ENCODE data around the gene HYAL3. TPM values are rescaled to one million over a fixed set of nuclear protein-coding genes. Genes with fewer than 3 reads are reported as not detected.

The HYAL3 gene
- total and polyA plus RNA-seq, 2 of the 13 experiments (the other 11 are each of a cell fraction or from before 2014, with no cell fraction given): 5.5 to 10.4 TPM

- Histone ChIP-seq H3K79me2 (ENCODE audit: insufficient read depth, low read length) (peaks cover 15% of the 10 kb centered on the region), H3K27me3 (ENCODE audit: control insufficient read depth in 1 of 2, insufficient read depth in 2 of 2, low read length in 2 of 2) (no peaks in the 10 kb centered on the region), H3K36me3 (replicated peaks in 1 of 2; ENCODE audit: control insufficient read depth in 1 of 2, insufficient read depth in 2 of 2, low read length in 2 of 2) (peaks cover 21 to 34% of the 10 kb centered on the region in 2 experiments), H3K27ac (ENCODE audit: extremely low read length, insufficient read depth, low read length) (peak within 1 kb of the TSS; percentile 73), H2AFZ (ENCODE audit: low read length) (no peak within 1 kb of the TSS), H3K4me3 (replicated peaks in 1 of 3; ENCODE audit: insufficient read depth in 1 of 3, low read depth in 2 of 3, low read length in 3 of 3) (peak within 1 kb of the TSS; percentile 60 to 92 (median 85)), H3K9ac (ENCODE audit: insufficient read depth, low read depth, low read length) (peak within 1 kb of the TSS; percentile 83), H3K4me1 (ENCODE audit: insufficient read depth, low read length) (peaks cover 33% of the 10 kb centered on the region), H3K9me3 (ENCODE audit: low read length) (no peaks in the 10 kb centered on the region), H3K4me2 (ENCODE audit: low read depth, low read length) (peak within 1 kb of the TSS; percentile 98), H4K20me1 (ENCODE audit: insufficient read depth, low read length) (no peaks in the 10 kb centered on the region)
- in situ Hi-C loops (cut with HindIII; ENCODE audit: extremely low pct_ligation_motif_present, low pct_unique_long_range_greater_than_20kb): no loop called here
- DNase-seq (ENCODE audit: low spot score): peak; percentile 95
- BruUV-seq (replicated peaks): TSS peak; percentile 97
- peak; percentile 91 for ATAC-seq
- 12% methylated on average over 6 of the region's 67 CpGs for WGBS (ENCODE audit: low lambda C conversion rate)
- peak; percentile 96 for FAIRE-seq
- intact Hi-C loops (cut with micrococcal nuclease; ENCODE audit: unreplicated experiment): no loop called here
- ChIA-PET CTCF (ENCODE audit: low intra/inter-chr PET ratio, low total read pairs) (interaction anchor here (1.9 kb wide), 1 partner anchor 32 kb away, joined by 4 read pairs; no protein-coding TSS in a partner anchor), POLR2A (interaction anchor here (1.0 to 3.4 kb wide), 18 partner anchors 10 to 97 kb away, joined by 3 to 36 read pairs (median 8); partner anchors contain the start of genes GNAI2, HYAL1, HYAL2 and LSMEM2)
- no peak for TF ChIP-seq NFAT5 (CRISPR knock-in tag; IDR thresholded peaks at IDR 0.05)
- peak; percentile 96; the same call in 1 of the 2 replicates for TF ChIP-seq ZNF572 (CRISPR knock-in tag; IDR thresholded peaks at IDR 0.05)
- peak; percentile 42; the same call in 1 of the 2 replicates for TF ChIP-seq TRAFD1 (CRISPR knock-in tag; IDR thresholded peaks at IDR 0.05; ENCODE audit: borderline replicate concordance)
- no peak for TF ChIP-seq ZFAT (CRISPR knock-in tag; conservative IDR thresholded peaks at IDR 0.05)
- TF ChIP-seq RXRB (CRISPR knock-in tag; IDR thresholded peaks at IDR 0.05; ENCODE audit: borderline replicate concordance): peak; percentile 56; the same call in 1 of the 2 replicates
- no peak for TF ChIP-seq ZNF253 (CRISPR knock-in tag; IDR thresholded peaks at IDR 0.05; ENCODE audit: borderline replicate concordance)
- TF ChIP-seq XRCC5 (optimal IDR thresholded peaks at IDR 0.05; ENCODE audit: low read length): peak; percentile 86
- no peak for TF ChIP-seq RNF2 (conservative IDR thresholded peaks at IDR 0.05; ENCODE audit: low read depth)
- TF ChIP-seq ZNF3 (CRISPR knock-in tag; IDR thresholded peaks at IDR 0.05): no peak
- TF ChIP-seq ZC3H13 (CRISPR knock-in tag; IDR thresholded peaks at IDR 0.05): peak; percentile 60; the same call in 1 of the 2 replicates
- TF ChIP-seq ZNF850 (CRISPR knock-in tag; conservative IDR thresholded peaks at IDR 0.05): no peak
- 0 out of 2 replicates have a peak, but pooled peaks have one; percentile 29 for TF ChIP-seq ZMAT3 (CRISPR knock-in tag; conservative IDR thresholded peaks at IDR 0.05)
- TF ChIP-seq SRY (CRISPR knock-in tag; IDR thresholded peaks at IDR 0.05): peak; percentile 48; the same call in 1 of the 2 replicates
- no peak for TF ChIP-seq SMYD3 (CRISPR knock-in tag; IDR thresholded peaks at IDR 0.05)
- peak; percentile 84 for TF ChIP-seq MXD4 (CRISPR knock-in tag; IDR thresholded peaks at IDR 0.05)
- TF ChIP-seq ZSCAN9 (CRISPR knock-in tag; IDR thresholded peaks at IDR 0.05; ENCODE audit: borderline replicate concordance): peak; percentile 52; the same call in 1 of the 2 replicates
- peak; percentile 83; the same call in 1 of the 2 replicates for TF ChIP-seq YEATS2 (CRISPR knock-in tag; IDR thresholded peaks at IDR 0.05; ENCODE audit: borderline replicate concordance)
Observed at GRCh38 chr3:50292159-50293078, 6.8 kb downstream of the HYAL3 start, which contains the start of gene IFRD2. TSS of gene IFRD2 (minus strand) at chr3:50292429. CDS start at chr3:50292274, 155 bp downstream.
